KMS-11 (cell line): ENCODE results near the gene ATP8A1.

Experiments
- H2AFZ ChIP-seq: fragments of 200-600 bp; sonication (generic); 2 replicates; pipeline ENCODE4 v1.6.1; 2016; ENCODE audit warnings: antibody characterized with exemption, mixed run types, low read depth
- H3K27ac ChIP-seq: fragments of 200-600 bp; sonication (generic); 2 replicates; pipeline ENCODE4 v1.6.1; 2016; ENCODE audit warnings: mild to moderate bottlenecking, mixed run types
- H3K27me3 ChIP-seq: fragments of 200-600 bp; sonication (generic); 2 replicates; pipeline ENCODE4 v1.6.1; 2017; ENCODE audit warnings: mild to moderate bottlenecking, low read depth, mixed run types, moderate library complexity; ENCODE audit not compliant: insufficient read depth
- H3K36me3 ChIP-seq: fragments of 200-600 bp; sonication (generic); 2 replicates; pipeline ENCODE4 v1.6.1; 2017; ENCODE audit warnings: mild to moderate bottlenecking, mixed run types; ENCODE audit not compliant: insufficient read depth
- H3K4me1 ChIP-seq: fragments of 200-600 bp; sonication (generic); 2 replicates; pipeline ENCODE4 v1.6.1; 2016; ENCODE audit warnings: mild to moderate bottlenecking, low read depth, mixed run types; ENCODE audit not compliant: poor library complexity, severe bottlenecking
- H3K4me2 ChIP-seq: fragments of 200-600 bp; sonication (generic); 2 replicates; pipeline ENCODE4 v1.7.0; 2016; ENCODE audit warnings: mild to moderate bottlenecking, mixed run types
- H3K4me3 ChIP-seq: fragments of 200-600 bp; sonication (generic); IDR thresholded peaks from 2 replicates; pipeline ENCODE4 v1.6.1; 2017; ENCODE audit warnings: low read depth, low read length, mixed read lengths; ENCODE audit not compliant: insufficient read depth
- H3K79me2 ChIP-seq: fragments of 200-600 bp; sonication (generic); 2 replicates; pipeline ENCODE4 v1.6.1; 2016; ENCODE audit warnings: low read depth, mixed run types; ENCODE audit not compliant: insufficient read depth
- H3K9ac ChIP-seq: fragments of 200-600 bp; sonication (generic); 2 replicates; pipeline ENCODE4 v1.6.1; 2016; ENCODE audit warnings: mild to moderate bottlenecking, mixed run types
- H4K20me1 ChIP-seq: fragments of 200-600 bp; sonication (generic); 2 replicates; pipeline ENCODE4 v1.6.1; 2016; ENCODE audit warnings: mild to moderate bottlenecking, mixed run types; ENCODE audit not compliant: insufficient read depth
- TF ChIP-seq, protein P1 (sequence below): fragments of 200-600 bp; sonication (generic); conservative IDR thresholded peaks from 2 replicates; pipeline ENCODE4 v1.6.1; 2017; ENCODE audit warnings: low read depth, mild to moderate bottlenecking, antibody characterized with exemption, low read length, moderate library complexity, mixed read lengths

The ATP8A1 gene

DNA sequence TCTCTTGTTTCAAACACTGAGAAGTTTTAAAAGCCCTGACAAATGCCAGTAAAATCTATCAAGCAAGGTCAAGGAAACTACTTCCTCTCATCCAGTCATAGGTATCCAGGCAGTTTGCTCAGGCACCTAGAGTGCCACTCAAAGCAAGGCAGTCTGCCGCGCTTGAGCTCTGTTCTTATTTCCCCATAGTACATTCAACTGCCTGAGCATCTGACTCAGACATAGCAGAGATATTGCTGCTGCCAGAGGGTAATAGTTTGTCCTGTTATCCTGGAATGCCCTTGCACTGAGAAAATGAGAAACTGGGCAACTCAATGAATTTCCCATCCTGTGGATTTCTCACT is 16.1 kb upstream of the ATP8A1 start:
- Histone ChIP-seq H3K27ac (no peak overlapping the region), H3K4me3 (no peak overlapping the region)

DNA sequence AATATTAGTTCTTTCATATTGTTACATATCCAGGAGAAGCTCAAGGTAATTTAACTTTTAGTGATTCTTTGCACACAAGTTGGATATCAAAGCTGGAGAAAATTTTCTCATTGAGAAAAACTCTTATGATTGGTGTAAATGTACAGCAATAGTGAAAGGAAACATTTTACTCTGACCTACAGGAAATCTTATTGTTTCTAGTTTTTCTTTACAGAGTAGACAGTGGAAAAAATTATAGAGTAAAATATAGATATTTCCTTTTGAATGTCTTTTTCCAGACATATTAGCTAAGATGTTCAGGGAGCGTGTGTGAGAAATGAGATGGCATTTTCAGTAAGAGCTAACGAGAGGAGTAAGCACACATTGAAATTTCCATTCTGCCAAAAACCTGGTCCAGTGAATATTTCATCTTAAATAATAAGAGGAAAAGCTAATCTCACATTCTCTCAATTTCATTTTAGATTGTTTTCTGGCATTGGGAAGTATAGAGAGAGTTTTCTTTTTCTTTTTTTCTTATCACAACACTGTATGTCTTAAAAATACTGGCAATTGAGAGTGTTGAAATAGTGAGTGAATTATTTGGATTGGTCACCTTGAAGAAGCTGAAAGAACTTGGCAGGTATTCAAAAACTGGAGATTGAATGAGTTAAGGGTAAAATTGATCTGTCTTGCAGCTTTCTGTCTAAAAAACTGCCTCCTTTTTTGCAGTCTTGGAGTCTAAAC is 15.6 kb upstream of the ATP8A1 start:
- Histone ChIP-seq H2AFZ (no peak overlapping the region), H3K4me3 (no peak overlapping the region), H3K9ac (no peak overlapping the region), H3K27me3 (no peaks in the 10 kb centered on the region), H3K4me1 (no peaks in the 10 kb centered on the region), H3K27ac (no peak overlapping the region), H3K36me3 (no peaks in the 10 kb centered on the region), H3K79me2 (no peaks in the 10 kb centered on the region), H3K4me2 (no peak overlapping the region), H4K20me1 (no peaks in the 10 kb centered on the region)
- TF ChIP-seq, protein P1, sequence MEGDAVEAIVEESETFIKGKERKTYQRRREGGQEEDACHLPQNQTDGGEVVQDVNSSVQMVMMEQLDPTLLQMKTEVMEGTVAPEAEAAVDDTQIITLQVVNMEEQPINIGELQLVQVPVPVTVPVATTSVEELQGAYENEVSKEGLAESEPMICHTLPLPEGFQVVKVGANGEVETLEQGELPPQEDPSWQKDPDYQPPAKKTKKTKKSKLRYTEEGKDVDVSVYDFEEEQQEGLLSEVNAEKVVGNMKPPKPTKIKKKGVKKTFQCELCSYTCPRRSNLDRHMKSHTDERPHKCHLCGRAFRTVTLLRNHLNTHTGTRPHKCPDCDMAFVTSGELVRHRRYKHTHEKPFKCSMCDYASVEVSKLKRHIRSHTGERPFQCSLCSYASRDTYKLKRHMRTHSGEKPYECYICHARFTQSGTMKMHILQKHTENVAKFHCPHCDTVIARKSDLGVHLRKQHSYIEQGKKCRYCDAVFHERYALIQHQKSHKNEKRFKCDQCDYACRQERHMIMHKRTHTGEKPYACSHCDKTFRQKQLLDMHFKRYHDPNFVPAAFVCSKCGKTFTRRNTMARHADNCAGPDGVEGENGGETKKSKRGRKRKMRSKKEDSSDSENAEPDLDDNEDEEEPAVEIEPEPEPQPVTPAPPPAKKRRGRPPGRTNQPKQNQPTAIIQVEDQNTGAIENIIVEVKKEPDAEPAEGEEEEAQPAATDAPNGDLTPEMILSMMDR: no peak

More for the DNA sequence above, 16.1 kb upstream of the ATP8A1 start:
- Histone ChIP-seq H3K9ac (no peak overlapping the region), H3K36me3 (no peaks in the 10 kb centered on the region), H3K27me3 (no peaks in the 10 kb centered on the region), H2AFZ (no peak overlapping the region), H4K20me1 (no peaks in the 10 kb centered on the region), H3K4me2 (no peak overlapping the region), H3K4me1 (no peaks in the 10 kb centered on the region), H3K79me2 (no peaks in the 10 kb centered on the region)
- TF ChIP-seq, protein P1: no peak

DNA sequence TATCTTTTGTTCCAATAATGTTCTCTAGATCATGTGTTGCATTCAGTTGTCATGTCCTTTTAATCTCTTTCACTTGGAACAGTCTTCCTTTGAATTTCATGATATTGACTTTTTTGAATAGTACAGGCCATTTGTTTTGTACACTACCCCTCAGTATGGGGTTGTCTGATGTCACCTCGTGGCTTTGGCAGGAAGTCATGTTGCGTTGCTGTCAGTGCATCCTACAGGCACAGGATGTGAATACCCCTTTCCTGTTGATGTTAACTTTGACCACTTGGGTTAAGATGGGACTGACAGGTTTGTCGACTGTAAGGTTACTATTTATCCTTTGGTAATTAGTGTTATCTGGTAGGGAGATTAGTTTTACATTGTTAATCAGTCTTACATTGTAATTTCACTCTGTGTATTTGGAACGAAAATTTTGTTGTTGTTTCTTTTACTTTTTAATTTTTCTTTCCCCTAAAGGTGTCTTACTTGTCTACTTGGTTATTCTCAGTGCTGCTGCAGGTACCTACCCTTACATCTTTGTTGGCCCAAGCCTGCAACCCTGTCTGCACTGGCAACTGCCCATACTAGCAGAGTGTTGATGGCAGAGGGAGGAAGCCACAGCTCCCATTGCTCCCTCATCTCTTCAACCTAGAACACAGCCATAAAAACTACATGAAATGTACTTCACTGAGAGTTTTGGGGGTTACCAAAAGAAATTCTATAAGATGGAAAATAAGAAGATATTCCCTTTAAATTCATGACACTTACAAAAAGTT is 14.7 kb upstream of the ATP8A1 start:
- Histone ChIP-seq H4K20me1 (no peaks in the 10 kb centered on the region), H3K4me2 (no peak overlapping the region), H3K9ac (no peak overlapping the region)

DNA sequence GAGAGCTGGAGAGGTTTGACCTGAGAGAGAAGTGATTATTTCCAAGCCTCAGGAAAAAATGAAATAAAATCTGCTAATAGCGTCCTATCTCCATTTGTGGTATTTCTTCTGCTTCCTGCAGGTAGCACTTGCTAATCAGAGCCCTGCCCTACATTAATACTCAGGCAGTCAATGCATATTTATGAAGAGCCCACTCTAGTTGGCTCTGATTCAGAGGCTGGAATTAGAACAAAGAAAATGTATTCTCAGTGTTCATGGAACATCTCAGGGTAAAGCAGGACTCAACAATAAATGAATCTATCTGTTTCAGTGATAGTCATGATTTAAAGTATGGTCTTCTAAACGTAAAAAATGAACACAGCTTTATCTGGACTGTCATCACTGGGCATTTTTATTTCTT is 1.4 kb upstream of the ATP8A1 start:
- no peak overlapping the region for H3K9ac ChIP-seq
- H3K4me1 ChIP-seq: peaks cover 24% of the 10 kb centered on the region
- peaks cover 15% of the 10 kb centered on the region; the same call in 1 of the 2 replicates for H3K79me2 ChIP-seq
- no peak overlapping the region; the same call in 1 of the 2 replicates for H2AFZ ChIP-seq
- H4K20me1 ChIP-seq: no peaks in the 10 kb centered on the region
- peak overlapping the region; percentile 80; the same call in 1 of the 2 replicates for H3K4me2 ChIP-seq
- H3K27me3 ChIP-seq: no peaks in the 10 kb centered on the region
- TF ChIP-seq, protein P1: no peak
- H3K27ac ChIP-seq: no peak overlapping the region
- no peak overlapping the region for H3K4me3 ChIP-seq
- H3K36me3 ChIP-seq: no peaks in the 10 kb centered on the region

More for the DNA sequence above, 14.7 kb upstream of the ATP8A1 start:
- TF ChIP-seq, protein P1: no peak
- Histone ChIP-seq H3K4me3 (no peak overlapping the region), H3K27me3 (no peaks in the 10 kb centered on the region), H2AFZ (no peak overlapping the region), H3K4me1 (no peaks in the 10 kb centered on the region), H3K79me2 (no peaks in the 10 kb centered on the region), H3K36me3 (no peaks in the 10 kb centered on the region), H3K27ac (no peak overlapping the region)
